Dermis microvascular lymphatic vessel endothelial cell (primary cell): ENCODE measurements around the gene DNAH17. TPM values are rescaled to one million over a fixed set of nuclear protein-coding genes. Genes with fewer than 3 reads are reported as not detected.
"Not testable (repeated sequence)": the region's sequence is repeated elsewhere in the genome, so short reads cannot be mapped to it uniquely, and the experiment has no call there.

Experiments
- DNase-seq, 2 donors: peaks; one replicate each; pipeline versions ENCODE4 v3.0.0 to v3.0.0-alpha.2; 2010; ENCODE audit warnings: low read depth in 2 of 2
- total RNA-seq: library from RNA; depleted of rRNA; stranded (reverse); fragments of >200 nt; gene quantifications from 2 replicates; pipeline ENCODE4 v1.2.1, GENCODE V29; 2014

The DNAH17 gene
- total RNA-seq, 1 donor from 2014 or later: under 0.01 TPM

DNA sequence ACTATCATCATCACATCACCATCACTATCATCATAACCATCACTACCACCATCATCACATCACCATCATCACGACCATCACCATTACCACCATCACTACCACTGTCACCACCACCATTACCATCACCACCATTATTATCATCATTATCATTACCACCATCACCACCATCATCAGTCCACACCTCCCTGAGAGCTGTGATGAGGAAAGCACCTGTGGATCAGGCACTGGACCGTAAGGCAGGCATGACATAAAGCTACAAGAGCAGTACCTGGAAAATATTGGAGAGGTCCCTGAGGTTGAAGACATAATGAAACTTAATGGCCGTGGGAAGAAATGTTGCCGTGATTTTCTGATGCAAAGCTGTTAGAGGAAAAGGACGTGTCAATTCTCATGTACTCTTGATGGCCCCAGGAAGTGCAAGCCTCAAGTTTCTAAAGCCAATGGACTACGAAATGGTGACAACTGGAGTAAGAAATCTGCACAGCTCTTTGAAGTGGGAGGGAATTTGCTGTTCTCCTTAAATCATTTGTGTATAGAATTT, 98.4 kb downstream of the DNAH17 start:
- no peak for DNase-seq

DNA sequence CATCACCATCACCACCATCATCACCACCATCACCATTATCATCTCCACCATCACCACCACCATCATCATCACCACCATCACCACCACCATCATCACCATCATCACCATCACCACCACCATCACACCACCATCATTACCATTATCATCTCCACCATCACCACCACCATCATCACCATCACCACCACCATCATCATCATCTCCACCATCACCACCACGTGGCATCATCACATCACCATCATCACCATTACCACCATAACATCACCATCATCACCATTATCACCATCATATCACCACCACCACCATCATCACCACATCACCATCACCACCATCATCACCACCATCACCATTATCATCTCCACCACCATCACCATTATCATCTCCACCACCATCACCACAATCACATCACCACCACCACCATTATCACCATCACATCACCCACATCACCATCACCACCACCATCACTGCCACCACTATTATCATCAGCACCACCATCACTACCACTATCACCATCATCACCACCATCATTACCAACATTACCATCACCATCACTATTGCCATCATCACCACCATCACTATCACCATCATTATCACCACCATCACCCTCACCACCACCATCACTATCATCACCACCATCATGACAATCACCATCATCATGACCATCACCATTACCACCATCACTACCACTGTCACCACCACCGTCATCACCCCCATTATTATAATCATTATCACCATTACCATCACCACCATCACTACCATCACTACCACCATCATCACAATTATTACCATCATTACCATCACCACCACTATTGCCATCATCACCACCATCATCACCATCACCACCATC, 99.1 kb downstream of the DNAH17 start:
- no peak for DNase-seq

DNA sequence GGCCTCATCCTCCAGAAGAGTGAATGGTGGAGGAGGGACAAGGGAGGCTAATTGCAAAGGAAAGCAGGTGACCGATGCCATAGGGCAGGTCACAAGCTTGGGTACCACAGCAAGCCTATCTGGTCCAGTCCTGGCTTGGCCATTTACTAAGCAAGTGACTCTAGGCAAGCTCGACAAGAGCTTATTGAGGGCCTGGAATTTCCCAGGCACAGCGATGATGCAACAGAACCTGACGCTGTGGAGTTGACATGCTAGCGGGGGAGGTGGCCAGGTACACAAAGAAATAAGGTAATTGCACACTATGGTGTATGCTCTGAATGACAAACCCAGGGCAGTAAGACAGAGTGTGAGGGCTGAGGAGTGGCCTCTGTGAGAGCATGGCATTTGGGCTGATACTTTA, 100.2 kb downstream of the DNAH17 start:
- DNase-seq: no peak

DNA sequence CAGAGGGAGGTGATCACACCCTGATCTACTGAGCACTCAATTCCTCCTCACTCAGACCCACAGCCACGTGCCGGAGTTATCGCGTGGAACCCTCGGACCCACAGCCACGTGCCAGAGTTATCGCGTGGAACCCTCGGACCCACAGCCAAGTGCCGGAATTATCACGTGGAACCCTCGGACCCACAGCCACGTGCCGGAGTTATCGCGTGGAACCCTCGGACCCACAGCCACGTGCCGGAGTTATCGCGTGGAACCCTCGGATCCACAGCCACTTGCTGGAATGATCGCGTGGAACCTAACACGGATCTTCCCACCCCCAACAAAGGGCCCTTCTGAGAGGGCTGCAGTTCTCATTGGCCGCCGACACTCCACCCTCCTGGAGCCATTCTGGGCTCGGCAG, 101.0 kb downstream of the DNAH17 start:
- DNase-seq: no peak

DNA sequence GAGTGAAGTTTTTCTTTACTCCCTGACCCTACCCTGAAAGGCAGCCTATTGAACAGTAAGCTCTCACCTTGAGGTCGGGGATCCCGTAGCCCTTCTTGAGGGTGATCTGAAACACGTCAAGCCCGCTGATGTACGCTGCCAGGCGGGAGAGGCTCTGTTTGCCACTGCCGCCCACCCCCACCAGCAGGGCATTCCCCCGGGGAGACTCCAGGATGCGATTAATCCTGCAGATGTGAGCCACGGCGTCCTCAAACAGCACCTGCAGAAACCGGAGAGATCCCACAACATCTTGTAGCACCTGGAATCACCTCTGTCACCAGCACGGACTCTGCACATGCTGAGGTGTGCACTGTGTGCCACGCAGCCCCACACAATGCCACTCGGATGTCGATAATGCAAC, 102.0 kb downstream of the DNAH17 start:
- DNase-seq: no peak

DNA sequence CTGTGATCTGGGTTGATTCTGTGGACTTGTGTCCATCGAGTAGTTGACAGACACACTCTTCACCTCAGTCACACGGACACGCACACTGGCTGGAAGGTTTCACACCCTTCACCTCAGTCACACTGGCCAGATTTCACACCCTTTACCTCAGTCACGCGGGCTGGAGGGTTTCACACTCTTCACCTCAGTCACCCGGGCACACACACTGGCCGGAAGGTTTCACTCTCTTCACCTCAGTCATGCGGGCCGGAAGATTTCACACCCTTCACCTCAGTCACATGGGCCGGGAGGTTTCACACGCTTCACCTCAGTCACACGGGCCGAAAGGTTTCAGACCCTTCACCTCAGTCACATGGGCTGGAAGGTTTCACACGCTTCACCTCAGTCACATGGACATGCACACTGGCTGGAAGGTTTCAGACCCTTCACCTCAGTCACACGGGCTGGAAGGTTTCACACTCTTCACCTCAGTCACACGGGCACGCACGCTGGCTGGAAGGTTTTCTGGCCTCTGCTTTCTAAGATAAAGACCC, 102.5 kb downstream of the DNAH17 start:
- DNase-seq: no peak

DNA sequence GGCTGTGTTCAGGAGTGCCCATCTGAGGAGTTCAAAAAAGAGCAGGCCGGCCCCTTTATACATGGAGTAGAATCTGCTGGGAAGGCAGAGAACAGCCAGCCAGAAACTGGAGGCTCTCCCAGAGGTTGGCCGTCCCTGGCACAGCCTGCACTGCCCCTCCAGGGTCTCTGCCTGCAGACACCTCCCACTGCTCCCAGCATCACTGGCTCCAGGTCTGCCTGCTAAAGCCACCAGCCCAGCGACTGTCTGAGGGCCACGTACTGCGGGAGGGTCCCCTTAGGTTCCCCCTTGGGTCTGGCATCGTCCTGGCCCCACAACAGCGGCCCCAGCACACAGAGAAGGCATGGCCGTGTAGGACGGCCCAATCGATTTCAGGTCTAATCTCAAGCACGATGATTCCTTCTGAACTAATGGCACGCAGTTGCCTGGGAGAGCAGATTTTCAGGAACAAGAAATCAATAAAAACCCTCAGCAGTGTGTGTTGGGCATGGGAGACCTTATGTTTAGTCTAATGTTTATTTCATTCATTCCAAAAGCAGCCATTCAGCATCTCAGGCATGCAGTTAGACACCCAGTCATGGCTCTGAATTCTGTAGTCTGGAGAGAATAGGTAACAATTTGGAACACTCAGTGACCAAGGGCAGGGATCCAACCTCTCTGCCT, 103.1 kb downstream of the DNAH17 start:
- no peak for DNase-seq

DNA sequence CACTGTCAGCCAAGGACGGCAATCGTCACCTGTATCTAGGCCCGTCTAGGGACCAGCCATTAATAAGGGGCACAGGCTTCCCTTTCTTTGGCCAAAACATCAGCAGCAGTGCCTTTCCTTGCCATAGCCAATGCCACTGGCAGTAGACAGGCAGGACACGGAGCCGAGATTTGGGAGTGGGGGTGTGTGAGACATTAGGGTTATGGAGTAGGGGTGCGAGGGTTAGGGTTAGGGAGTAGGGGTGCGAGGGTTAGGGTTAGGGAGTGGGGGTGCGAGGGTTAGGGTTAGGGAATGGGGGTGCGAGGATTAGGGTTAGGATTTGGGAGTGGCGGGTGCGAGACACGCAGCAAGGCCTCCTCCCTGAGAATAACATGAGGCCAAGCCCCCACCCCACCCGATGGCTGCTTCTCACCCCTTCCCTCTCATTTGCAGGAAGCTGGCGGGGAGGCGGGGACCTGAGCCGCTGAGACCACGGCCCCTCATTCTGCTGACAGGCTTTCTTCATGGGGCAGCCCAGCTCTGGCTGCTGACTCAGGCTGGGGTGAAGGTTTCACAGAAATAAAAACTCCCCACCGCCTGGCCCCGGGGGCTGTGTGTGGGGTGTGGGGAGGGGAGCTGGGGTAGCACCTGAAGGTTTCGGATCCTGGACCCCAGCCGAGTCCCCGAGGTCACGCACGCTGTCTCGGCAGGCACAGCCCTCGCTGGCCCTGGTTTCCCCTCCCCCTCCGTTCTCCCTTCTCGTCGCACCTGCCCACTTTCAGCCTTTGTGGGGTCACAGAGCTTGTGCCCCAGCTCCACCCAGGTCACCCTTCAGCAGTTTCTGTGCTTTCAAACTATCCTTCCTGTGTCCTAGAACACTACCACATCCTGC, 104.9 kb downstream of the DNAH17 start:
- DNase-seq: no peak

DNA sequence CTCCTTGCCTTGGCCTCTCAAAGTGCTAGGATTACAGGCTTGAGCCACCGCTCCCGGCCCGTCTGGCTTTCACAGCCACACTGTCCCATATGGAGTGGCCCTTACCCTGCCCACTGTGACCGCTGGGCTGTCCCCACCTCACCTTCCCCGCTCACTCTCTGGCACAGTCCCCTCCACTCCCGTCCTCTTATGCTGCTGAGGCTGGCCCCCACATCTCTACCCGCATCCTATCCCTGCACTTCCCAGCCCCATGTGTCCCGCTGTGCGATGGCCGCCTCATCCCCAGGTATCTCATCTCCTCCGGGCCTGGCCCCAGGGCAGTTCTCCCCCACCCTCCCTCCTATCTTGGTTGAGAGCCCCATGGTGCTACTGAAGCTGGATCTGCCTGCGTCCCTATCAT, 105.6 kb downstream of the DNAH17 start:
- no peak for DNase-seq

DNA sequence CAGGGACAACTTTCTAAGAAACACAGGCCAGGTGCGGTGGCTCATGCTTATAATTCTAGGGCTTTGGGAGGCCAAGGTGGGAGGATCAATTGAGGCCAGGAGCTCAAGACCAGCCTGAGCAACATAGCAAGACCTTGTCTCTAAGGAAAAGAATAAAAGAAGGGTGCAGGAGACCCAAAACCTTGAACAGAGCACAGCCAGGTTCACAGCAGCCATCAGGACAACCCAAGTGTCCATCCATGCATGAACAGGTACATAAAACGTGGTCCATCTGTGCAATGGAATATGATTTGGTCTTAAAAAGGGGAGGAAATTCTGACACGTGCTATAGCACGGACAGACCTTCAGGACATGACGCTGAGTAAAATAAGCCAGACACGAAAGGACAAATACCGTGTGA, 107.8 kb downstream of the DNAH17 start:
- no peak for DNase-seq

DNA sequence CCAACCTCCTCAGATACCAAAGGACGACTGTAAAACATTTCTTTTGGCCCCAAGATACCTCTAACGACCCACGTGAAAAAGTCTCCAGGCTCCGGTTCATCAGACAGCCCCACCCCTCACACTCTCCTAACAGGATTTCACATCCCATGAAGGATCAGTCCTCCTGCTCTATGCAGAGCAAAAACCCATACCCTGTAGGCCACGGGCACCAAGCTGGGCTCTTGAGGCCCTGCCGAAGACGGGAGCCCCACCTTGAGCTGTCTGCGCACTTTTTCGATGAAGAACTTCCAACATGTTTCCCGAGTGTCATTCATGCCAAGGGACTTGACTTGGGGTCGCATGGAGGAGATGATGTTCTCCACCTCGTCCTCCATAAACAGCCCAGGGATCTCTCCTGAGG, 108.8 kb downstream of the DNAH17 start:
- DNase-seq: no peak

DNA sequence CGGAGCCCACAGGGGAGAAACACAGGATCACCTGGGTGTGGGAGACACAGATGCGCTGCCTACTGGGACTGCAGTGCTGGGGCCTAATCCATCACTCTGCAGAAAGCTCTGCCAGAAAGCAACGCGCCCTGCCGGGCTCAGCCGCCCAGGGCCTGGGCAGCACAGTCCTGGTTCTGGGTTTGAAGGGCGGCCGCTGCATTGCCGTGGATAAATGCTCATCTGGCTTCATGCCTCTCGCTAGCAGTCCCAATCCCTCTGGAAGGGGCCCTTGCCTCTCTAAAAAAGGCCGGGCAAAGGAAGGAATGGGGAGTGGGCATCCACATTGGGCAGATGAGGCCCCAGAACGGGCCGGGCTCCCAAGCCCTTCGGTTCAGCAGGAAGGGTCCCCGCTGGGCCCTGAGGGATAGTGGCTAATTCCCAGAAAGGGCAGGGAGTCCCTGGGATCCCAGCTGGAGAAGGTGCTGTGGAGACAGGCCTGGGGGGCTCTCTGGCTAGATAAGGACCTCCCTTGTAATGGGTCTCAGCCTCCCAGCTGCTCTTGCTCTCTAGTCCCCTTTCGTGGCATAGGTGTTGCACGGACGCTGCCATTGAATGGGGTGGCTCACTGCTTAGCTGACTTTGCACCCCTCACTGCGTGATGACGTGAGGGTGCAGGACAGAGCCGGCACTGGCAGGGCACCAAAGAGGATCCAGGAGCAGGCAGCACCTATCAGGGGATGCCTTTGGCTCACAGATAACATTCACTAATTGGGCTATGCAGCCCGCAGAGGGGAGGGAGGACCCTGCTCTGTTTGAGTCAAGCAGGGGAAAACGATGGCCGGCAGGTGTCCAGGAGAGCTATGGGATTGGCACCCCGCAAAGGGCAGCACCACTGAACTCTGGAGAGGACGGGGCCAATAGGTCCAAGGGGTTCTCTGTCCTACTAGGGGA, 110.1 kb downstream of the DNAH17 start:
- DNase-seq: no peak

DNA sequence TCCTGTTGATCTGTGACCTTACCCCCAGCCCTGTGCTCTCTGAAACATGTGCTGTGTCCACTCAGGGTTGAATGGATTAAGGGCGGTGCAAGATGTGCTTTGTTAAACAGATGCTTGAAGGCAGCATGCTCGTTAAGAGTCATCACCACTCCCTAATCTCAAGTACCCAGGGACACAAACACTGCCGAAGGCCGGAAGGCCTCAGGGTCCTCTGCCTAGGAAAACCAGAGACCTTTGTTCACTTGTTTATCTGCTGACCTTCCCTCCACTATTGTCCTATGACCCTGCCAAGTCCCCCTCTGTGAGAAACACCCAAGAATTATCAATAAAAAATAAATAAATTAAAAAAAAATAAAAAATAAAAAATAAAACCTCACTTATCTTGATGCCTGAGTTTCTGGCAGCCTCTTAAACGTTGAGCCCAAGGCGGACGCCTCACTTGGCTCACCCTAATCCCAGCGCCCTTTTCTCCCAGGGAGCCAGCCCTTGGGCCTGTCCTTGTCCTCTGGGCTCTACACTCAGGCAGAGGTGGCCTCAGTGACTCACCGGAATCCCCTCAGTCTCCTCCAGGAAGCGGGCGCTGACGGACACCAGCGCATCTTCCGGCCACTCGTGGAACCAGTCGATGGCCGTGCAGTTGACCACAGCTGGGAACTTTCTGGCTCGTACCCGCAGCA, 110.9 kb downstream of the DNAH17 start:
- not testable (repeated sequence) for DNase-seq

DNA sequence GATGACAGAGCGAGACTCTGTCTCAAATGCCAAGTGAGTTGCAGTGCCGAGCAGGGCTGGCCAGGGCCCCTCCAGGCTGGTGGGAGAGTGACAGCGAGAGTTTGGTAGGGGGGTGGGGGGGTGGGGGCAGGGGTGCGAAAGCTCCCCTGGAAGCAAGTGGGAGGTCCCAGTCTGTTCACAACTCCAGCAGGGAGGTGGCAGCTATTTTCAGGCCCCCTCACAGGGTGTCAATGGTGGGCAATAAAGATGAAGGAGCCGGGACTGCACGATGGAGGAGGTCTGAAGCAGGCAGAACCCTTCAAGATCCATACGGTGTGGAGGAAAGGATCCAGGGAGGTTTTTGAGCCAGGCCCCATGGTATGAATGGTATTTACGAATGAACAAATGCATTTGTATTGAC, 115.0 kb downstream of the DNAH17 start:
- no peak for DNase-seq

DNA sequence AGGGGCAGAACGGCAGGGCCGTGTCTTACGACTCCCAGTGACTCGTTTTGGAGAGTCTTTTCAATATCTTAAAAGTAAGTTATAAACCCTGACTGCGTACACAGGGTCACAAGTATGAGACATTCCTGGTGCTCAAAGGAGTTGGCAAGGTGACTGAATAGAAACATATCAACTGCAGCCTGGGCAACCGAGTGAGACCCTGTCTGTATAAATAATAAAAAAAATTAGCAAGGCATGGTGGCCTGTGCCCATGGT, 115.5 kb downstream of the DNAH17 start:
- DNase-seq: no peak

DNA sequence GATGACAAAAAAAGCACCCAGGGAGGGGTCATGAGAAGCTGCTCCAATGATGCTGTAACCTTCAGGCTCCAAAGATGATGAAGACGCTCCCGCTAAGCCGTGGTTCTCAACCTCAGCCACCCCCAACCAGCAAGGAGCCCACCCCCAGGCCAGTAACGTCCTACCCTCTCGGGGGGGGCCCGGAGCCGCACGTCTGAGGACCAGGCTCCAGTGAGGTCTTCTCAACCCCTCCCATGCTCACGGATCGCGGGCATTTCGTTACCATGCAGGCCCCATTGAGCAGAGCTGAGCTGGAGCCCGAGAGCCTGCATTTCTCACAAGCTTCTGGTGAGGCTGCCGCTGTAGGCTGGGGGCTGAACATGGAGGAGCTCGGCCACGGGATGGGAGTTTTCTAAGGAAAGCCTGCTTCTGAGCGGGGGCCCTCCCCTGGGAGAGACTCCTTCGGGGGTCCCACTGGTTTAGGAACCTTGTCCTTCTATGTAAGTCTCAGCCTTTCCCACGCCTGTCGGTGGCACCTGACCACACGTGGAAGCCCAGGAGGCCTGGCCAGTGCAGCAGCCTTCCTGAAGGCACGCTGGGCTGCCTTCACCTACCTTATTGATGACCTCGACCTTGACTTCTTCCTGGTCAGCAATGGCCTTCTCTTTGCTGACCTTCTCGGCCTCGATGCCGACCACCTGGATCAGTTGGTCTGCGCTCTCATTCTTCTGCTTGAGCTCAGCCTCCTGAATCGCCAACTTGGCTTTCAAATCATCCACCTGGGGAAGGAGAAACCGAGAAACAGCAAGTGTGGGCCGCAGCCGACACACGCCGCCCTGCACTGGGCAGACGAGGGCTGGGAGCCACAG, 116.0 kb downstream of the DNAH17 start:
- DNase-seq: no peak

DNA sequence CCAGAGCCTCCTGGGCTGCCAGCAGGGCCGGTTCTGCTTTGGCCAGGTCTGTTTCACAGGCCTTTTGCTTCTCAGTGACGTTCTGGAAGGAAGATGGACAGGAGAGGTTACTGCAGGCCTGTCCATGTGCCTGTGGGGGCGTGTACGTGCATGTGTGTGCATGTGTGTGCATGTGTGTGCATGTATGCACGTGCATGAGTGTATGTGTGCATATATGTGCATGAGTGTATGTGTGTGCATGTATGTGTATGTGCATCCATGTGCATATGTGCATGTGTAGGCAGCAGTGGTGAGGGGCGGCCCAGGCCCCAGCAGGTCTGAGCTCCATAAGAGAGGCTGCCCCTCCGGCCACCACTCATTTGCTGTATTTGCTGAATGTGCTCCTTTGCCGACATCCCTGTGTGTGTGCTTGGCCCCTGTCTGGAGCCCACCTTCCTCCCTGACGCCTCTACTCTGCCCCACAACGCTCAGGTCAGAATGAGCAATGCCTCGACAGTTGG, 117.0 kb downstream of the DNAH17 start:
- DNase-seq: no peak

DNA sequence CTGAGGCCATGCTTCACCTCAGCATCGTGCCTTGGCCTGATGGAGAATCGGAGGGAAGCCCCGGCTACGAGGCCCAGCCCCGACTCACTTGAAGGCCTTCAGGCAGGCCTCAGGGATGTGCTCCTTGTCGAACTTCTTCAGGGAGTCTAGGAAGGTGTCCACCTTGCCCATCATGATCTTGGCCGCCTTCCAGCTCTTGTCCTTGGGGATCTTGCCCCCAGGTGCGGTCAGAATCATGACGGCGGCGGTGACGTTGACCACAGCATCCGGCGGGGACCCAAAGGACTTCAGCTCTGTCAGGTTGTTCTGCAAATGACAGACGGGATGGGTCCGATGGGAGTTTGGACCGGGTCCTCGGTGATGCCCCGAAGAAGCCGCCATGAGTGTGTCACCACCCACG, 117.5 kb downstream of the DNAH17 start:
- DNase-seq: no peak

DNA sequence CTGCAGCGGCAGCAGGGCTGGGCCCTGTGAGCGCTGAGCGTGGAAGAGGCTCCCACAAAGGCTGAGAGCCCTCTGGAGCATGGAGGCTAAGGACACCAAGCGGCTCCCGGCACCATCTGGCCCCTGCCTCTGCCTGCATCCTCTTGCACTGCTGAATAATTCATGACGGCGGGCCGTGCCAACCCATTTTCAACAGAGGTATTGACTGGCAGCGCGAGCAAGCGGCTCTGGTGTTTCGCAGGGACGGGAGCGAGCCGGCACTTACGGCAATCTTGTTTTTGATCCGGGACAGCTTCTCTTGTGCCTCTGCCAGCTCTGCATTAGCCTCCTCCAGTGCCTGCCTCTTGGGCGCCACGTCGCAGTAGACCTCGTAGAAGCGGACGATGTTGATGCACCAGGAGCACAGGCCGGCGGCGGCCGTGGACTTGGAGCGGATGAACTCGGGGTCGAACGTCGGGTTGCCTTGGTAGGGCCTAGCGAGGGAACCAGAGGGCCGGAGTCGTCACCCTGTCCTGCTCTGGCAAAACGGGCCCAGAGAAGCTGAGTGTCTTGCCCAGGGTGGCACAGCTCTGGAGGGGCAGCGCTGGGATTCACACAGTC, 118.4 kb downstream of the DNAH17 start:
- no peak for DNase-seq
